WTC11 (cell line): ENCODE measurements around the gene PCDH9.

ENCODE experiments used
- CREM ChIP-seq: sonication (generic); formaldehyde crosslinking; IDR thresholded peaks from 2 replicates; pipeline ENCODE4 v1.8.1; 2022; ENCODE audit warnings: mild to moderate bottlenecking, missing genetic modification reagents, moderate library complexity
- ZNF219 ChIP-seq: sonication (generic); formaldehyde crosslinking; IDR thresholded peaks from 2 replicates; pipeline ENCODE4 v1.8.0; 2023; ENCODE audit warnings: missing genetic modification reagents, mild to moderate bottlenecking, borderline replicate concordance
- ZNF512 ChIP-seq: sonication (generic); formaldehyde crosslinking; IDR thresholded peaks from 2 replicates; pipeline ENCODE4 v1.8.1; 2022; ENCODE audit warnings: missing genetic modification reagents, borderline replicate concordance
- TF ChIP-seq, protein P1 (sequence below): fragments of 200-600 bp; IDR thresholded peaks from 2 replicates; pipeline ENCODE4 v1.8.0; 2022; ENCODE audit warnings: antibody characterized with exemption

DNA sequence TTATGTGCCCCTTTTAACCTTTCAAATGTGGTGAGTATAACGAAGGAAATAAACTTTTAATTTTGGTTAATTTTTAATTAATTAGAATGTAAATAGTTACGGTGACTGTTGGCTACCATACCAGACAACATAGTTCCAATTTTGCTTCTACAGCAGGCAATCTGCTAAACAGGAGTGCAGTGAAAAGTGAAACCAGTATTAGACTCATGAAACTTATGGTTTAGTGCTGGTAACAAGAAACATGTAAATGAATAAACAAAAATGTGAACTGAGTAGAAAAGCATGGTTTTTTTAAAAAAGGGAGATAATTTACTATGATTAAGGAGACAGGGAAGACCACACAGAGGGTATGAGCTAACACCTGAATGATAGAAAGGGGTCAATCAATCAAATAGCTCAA lies 478.4 kb downstream of the PCDH9 start:
- TF ChIP-seq ZNF219 (CRISPR knock-in tag) = no peak
- no peak for TF ChIP-seq ZNF512 (CRISPR knock-in tag)
- TF ChIP-seq, protein P1, sequence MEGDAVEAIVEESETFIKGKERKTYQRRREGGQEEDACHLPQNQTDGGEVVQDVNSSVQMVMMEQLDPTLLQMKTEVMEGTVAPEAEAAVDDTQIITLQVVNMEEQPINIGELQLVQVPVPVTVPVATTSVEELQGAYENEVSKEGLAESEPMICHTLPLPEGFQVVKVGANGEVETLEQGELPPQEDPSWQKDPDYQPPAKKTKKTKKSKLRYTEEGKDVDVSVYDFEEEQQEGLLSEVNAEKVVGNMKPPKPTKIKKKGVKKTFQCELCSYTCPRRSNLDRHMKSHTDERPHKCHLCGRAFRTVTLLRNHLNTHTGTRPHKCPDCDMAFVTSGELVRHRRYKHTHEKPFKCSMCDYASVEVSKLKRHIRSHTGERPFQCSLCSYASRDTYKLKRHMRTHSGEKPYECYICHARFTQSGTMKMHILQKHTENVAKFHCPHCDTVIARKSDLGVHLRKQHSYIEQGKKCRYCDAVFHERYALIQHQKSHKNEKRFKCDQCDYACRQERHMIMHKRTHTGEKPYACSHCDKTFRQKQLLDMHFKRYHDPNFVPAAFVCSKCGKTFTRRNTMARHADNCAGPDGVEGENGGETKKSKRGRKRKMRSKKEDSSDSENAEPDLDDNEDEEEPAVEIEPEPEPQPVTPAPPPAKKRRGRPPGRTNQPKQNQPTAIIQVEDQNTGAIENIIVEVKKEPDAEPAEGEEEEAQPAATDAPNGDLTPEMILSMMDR = no peak
- TF ChIP-seq CREM (CRISPR knock-in tag) = no peak
